ENCODE measurements around the gene STRN3.
"Not testable (repeated sequence)": the region's sequence is repeated elsewhere in the genome, so short reads cannot be mapped to it uniquely, and the experiment has no call there.

The STRN3 gene

GRCh38 chr14:30972882-30973582 is 53.1 kb downstream of the STRN3 start:
- in situ Hi-C loops (cut with HindIII; ENCODE audit: low sequenced_read_pairs): no loop called here

GRCh38 chr14:30972036-30972732 is 54.0 kb downstream of the STRN3 start:
- in situ Hi-C loops (cut with HindIII; ENCODE audit: low sequenced_read_pairs): not testable (repeated sequence)

GRCh38 chr14:30971586-30971985 is 54.6 kb downstream of the STRN3 start:
- in situ Hi-C loops (cut with HindIII; ENCODE audit: low sequenced_read_pairs): no loop called here

- in situ Hi-C loops (cut with HindIII; ENCODE audit: low sequenced_read_pairs): not testable (repeated sequence)
Measured at GRCh38 chr14:30969796-30970195, 56.4 kb downstream of the STRN3 start.

- in situ Hi-C loops (cut with HindIII; ENCODE audit: low sequenced_read_pairs): not testable (repeated sequence)
Measured at GRCh38 chr14:30967364-30968098, 58.6 kb downstream of the STRN3 start.

- in situ Hi-C loops (cut with HindIII; ENCODE audit: low sequenced_read_pairs): no loop called here
Measured at GRCh38 chr14:30966415-30967363, 59.5 kb downstream of the STRN3 start.

GRCh38 chr14:30965861-30966260 is 60.3 kb downstream of the STRN3 start:
- in situ Hi-C loops (cut with HindIII; ENCODE audit: low sequenced_read_pairs): not testable (repeated sequence)

- in situ Hi-C loops (cut with HindIII; ENCODE audit: low sequenced_read_pairs): not testable (repeated sequence)
Measured at GRCh38 chr14:30962537-30962936, 63.6 kb downstream of the STRN3 start.

GRCh38 chr14:30961330-30961729 is 64.8 kb downstream of the STRN3 start:
- in situ Hi-C loops (cut with HindIII; ENCODE audit: low sequenced_read_pairs): no loop called here

GRCh38 chr14:30960216-30960615 is 66.0 kb downstream of the STRN3 start:
- in situ Hi-C loops (cut with HindIII; ENCODE audit: low sequenced_read_pairs): no loop called here

GRCh38 chr14:30958555-30959407 is 67.4 kb downstream of the STRN3 start:
- in situ Hi-C loops (cut with HindIII; ENCODE audit: low sequenced_read_pairs): no loop called here

- in situ Hi-C loops (cut with HindIII; ENCODE audit: low sequenced_read_pairs): no loop called here
Measured at GRCh38 chr14:30957813-30958370, 68.3 kb downstream of the STRN3 start.

- in situ Hi-C loops (cut with HindIII; ENCODE audit: low sequenced_read_pairs): no loop called here
Measured at GRCh38 chr14:30949651-30950050, 76.5 kb downstream of the STRN3 start.

- in situ Hi-C loops (cut with HindIII; ENCODE audit: low sequenced_read_pairs): no loop called here
Measured at GRCh38 chr14:30943694-30944093, 82.5 kb downstream of the STRN3 start.

GRCh38 chr14:30940886-30941285 is 85.3 kb downstream of the STRN3 start:
- in situ Hi-C loops (cut with HindIII; ENCODE audit: low sequenced_read_pairs): no loop called here

- in situ Hi-C loops (cut with HindIII; ENCODE audit: low sequenced_read_pairs): no loop called here
Measured at GRCh38 chr14:30938617-30939016, 87.6 kb downstream of the STRN3 start.

- in situ Hi-C loops (cut with HindIII; ENCODE audit: low sequenced_read_pairs): no loop called here
Measured at GRCh38 chr14:30935445-30935844, 90.7 kb downstream of the STRN3 start.

GRCh38 chr14:30933937-30934336 is 92.2 kb downstream of the STRN3 start:
- in situ Hi-C loops (cut with HindIII; ENCODE audit: low sequenced_read_pairs): not testable (repeated sequence)

GRCh38 chr14:30928462-30928861 is 97.7 kb downstream of the STRN3 start:
- in situ Hi-C loops (cut with HindIII; ENCODE audit: low sequenced_read_pairs): no loop called here

Data from DLD1 (cell line).